ENCODE measurements around the gene SGCA. TPM values are rescaled to one million over a fixed set of nuclear protein-coding genes. Genes with fewer than 3 reads are reported as not detected.

SGCA gene
- total RNA-seq, 2 experiments from 2014 or later: not detected

GRCh38 chr17:50134206-50135110, 31.3 kb upstream of the SGCA start:
- Mint-ChIP-seq H3K9me3 (no peaks in the 10 kb centered on the region), H3K4me3 (no peak overlapping the region), H3K27ac (no peak overlapping the region), H3K4me1 (ENCODE audit: low read depth) (peaks cover 38% of the 10 kb centered on the region), H3K36me3 (ENCODE audit: low read depth) (peaks cover 65% of the 10 kb centered on the region), H3K27me3 (peaks cover 19% of the 10 kb centered on the region)
- peaks cover 4 to 6% of the 10 kb centered on the region in 2 experiments for H3K27me3 ChIP-seq (ENCODE audit: control insufficient read depth in 1 of 2, insufficient read depth in 2 of 2, low read length in 2 of 2)
- H3K9me3 ChIP-seq (ENCODE audit: control insufficient read depth in 1 of 2, insufficient read depth in 1 of 2, low read length in 2 of 2): no peaks in the 10 kb centered on the region
- H3K4me1 ChIP-seq (ENCODE audit: insufficient read depth, low read length): peaks cover 41% of the 10 kb centered on the region
- H3K27ac ChIP-seq (ENCODE audit: low read depth in 1 of 2, low read length in 2 of 2): no peak overlapping the region
- DNase-seq (no peak), ATAC-seq (ENCODE audit: poor library complexity) (no peak)
- no peak for TF ChIP-seq CTCF (IDR thresholded peaks at IDR 0.05)
- peaks cover 52% of the 10 kb centered on the region for H3K36me3 ChIP-seq (ENCODE audit: insufficient read depth, low read length)
- intact Hi-C loops (cut with DNase I, micrococcal nuclease): loop anchor here in 1 of 2 experiments (5.0 kb wide), 1 partner anchor 33 kb away; the partner anchor contains the start of gene SGCA
- ChIA-PET POLR2A (no interaction called here), CTCF (no interaction called here)
- no peak overlapping the region for H3K4me3 ChIP-seq (ENCODE audit: low read length)

GRCh38 chr17:50135316-50136095, 30.3 kb upstream of the SGCA start:
- Histone ChIP-seq H3K9me3 (ENCODE audit: control insufficient read depth in 1 of 2, insufficient read depth in 1 of 2, low read length in 2 of 2) (no peaks in the 10 kb centered on the region), H3K4me3 (ENCODE audit: low read length) (no peak overlapping the region), H3K27me3 (ENCODE audit: control insufficient read depth in 1 of 2, insufficient read depth in 2 of 2, low read length in 2 of 2) (peaks cover 4 to 5% of the 10 kb centered on the region in 2 experiments), H3K36me3 (ENCODE audit: insufficient read depth, low read length) (peaks cover 61% of the 10 kb centered on the region), H3K4me1 (ENCODE audit: insufficient read depth, low read length) (peaks cover 44% of the 10 kb centered on the region), H3K27ac (ENCODE audit: low read depth in 1 of 2, low read length in 2 of 2) (no peak overlapping the region)
- H3K27me3 Mint-ChIP-seq: peaks cover 14% of the 10 kb centered on the region
- H3K9me3 Mint-ChIP-seq: no peaks in the 10 kb centered on the region
- peaks cover 43% of the 10 kb centered on the region for H3K4me1 Mint-ChIP-seq (ENCODE audit: low read depth)
- intact Hi-C loops (cut with DNase I, micrococcal nuclease): no loop called here
- no peak overlapping the region for H3K27ac Mint-ChIP-seq
- ChIA-PET POLR2A (no interaction called here), CTCF (no interaction called here)
- no peak for DNase-seq
- peaks cover 76% of the 10 kb centered on the region for H3K36me3 Mint-ChIP-seq (ENCODE audit: low read depth)
- no peak overlapping the region for H3K4me3 Mint-ChIP-seq
- no peak for TF ChIP-seq CTCF (IDR thresholded peaks at IDR 0.05)
- ATAC-seq (ENCODE audit: poor library complexity): no peak

DNA sequence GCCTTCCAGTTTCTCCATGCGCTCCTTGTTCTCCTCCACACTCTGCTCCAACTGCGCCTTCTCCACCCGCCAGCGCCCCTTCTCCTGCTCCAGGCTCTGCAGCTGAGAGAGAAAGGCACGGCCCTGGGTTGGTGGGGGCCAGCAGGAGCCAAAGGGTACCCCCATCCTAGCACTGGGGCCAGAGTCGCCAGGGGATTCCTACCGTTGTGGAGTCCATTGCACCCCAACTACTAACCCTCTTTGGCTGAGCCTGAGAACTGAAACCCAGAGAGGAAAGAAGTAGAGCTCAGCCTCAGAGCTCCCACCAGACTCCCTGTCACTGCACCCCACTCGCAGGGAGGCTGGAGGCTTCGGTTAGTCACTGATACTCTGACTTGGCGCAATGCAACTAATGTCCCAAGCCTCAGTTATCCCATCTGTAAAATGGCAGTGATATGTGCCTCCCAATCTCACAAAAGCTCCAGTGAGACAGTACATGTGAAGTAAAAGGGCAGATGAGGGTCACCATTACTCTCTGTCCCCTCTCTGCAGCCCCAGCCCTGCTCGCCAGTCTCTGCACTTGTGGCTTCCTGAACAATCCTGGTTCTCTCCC, 29.6 kb upstream of the SGCA start:
- intact Hi-C loops (cut with DNase I, micrococcal nuclease): no loop called here
- Mint-ChIP-seq H3K27me3 (peaks cover 7% of the 10 kb centered on the region), H3K36me3 (ENCODE audit: low read depth) (peaks cover 83% of the 10 kb centered on the region), H3K4me1 (ENCODE audit: low read depth) (peaks cover 43% of the 10 kb centered on the region), H3K27ac (no peak overlapping the region), H3K9me3 (no peaks in the 10 kb centered on the region), H3K4me3 (no peak overlapping the region)
- ChIA-PET POLR2A (interaction anchor here (0.6 to 0.9 kb wide), 2 partner anchors 16 to 1627 kb away, joined by 3 to 4 read pairs; no protein-coding TSS in a partner anchor), CTCF (interaction anchor here (0.9 to 1.3 kb wide), 2 partner anchors 19 to 42 kb away, joined by 3 read pairs; no protein-coding TSS in a partner anchor)
- no peak for DNase-seq
- no peak overlapping the region for H3K4me3 ChIP-seq (ENCODE audit: low read length)
- H3K9me3 ChIP-seq (ENCODE audit: control insufficient read depth in 1 of 2, insufficient read depth in 1 of 2, low read length in 2 of 2): peaks cover 0 to 3% of the 10 kb centered on the region in 2 experiments
- no peak for TF ChIP-seq CTCF (IDR thresholded peaks at IDR 0.05)
- H3K27ac ChIP-seq (ENCODE audit: low read depth in 1 of 2, low read length in 2 of 2): no peak overlapping the region
- ATAC-seq (ENCODE audit: poor library complexity): no peak
- no peaks in the 10 kb centered on the region for H3K27me3 ChIP-seq (ENCODE audit: control insufficient read depth in 1 of 2, insufficient read depth in 2 of 2, low read length in 2 of 2)
- peaks cover 68% of the 10 kb centered on the region for H3K36me3 ChIP-seq (ENCODE audit: insufficient read depth, low read length)
- H3K4me1 ChIP-seq (ENCODE audit: insufficient read depth, low read length): peaks cover 44% of the 10 kb centered on the region

All from CD4-positive, alpha-beta T cell (primary cell).